Natural killer cell (primary cell): ENCODE data around the gene RFX4. TPM values are rescaled to one million over a fixed set of nuclear protein-coding genes. Genes with fewer than 3 reads are reported as not detected.

Source experiments
- ATAC-seq, 3 donors: fragments of 150-1000 bp in 2 of 3; fragments of 200-7000 bp in 1 of 3; cut with Tn5 transposase; 1 replicate in 1 of 3; 2 replicates in 2 of 3; pipeline ENCODE4 v1.10.0; 2021; ENCODE audit warnings: mild to moderate bottlenecking in 2 of 3, moderate library complexity in 2 of 3
- DNase-seq, 2 donors: peaks; one replicate each; pipeline versions ENCODE4 v3.0.0 to v3.0.0-alpha.2; 2013 to 2021; ENCODE audit warnings: mixed read lengths in 1 of 2
- H3K27ac ChIP-seq: one replicate; pipeline ENCODE4 v1.5.1; 2013; ENCODE audit warnings: mild to moderate bottlenecking, low read length
- H3K27me3 ChIP-seq: one replicate; pipeline ENCODE4 v1.6.1; 2013; ENCODE audit warnings: low read length; ENCODE audit not compliant: control insufficient read depth, insufficient read depth
- H3K36me3 ChIP-seq: one replicate; pipeline ENCODE4 v1.6.1; 2013; ENCODE audit warnings: low read length; ENCODE audit not compliant: control insufficient read depth, insufficient read depth
- H3K4me1 ChIP-seq: one replicate; pipeline ENCODE4 v1.6.1; 2013; ENCODE audit warnings: low read length; ENCODE audit not compliant: control insufficient read depth, insufficient read depth
- H3K4me3 ChIP-seq: one replicate; pipeline ENCODE4 v1.5.1; 2013; ENCODE audit warnings: low read length
- H3K9me3 ChIP-seq: one replicate; pipeline ENCODE4 v1.6.1; 2013; ENCODE audit warnings: low read length; ENCODE audit not compliant: control insufficient read depth, insufficient read depth
- H3K27ac Mint-ChIP-seq, 2 donors: one replicate each; pipeline ENCODE4 v1.8.0; 2022; ENCODE audit warnings: mild to moderate bottlenecking in 2 of 2, mixed read lengths in 2 of 2, moderate library complexity in 1 of 2
- H3K27me3 Mint-ChIP-seq, 2 donors: one replicate each; pipeline ENCODE4 v1.8.0; 2022; ENCODE audit warnings: low read depth in 2 of 2, mixed read lengths in 2 of 2
- H3K36me3 Mint-ChIP-seq: one replicate; pipeline ENCODE4 v1.8.0; 2022; ENCODE audit warnings: mixed read lengths
- H3K4me1 Mint-ChIP-seq, 2 donors: one replicate each; pipeline ENCODE4 v1.8.0; 2022; ENCODE audit warnings: mixed read lengths in 2 of 2
- H3K4me3 Mint-ChIP-seq: one replicate; pipeline ENCODE4 v1.8.0; 2022; ENCODE audit warnings: mild to moderate bottlenecking, moderate library complexity, mixed read lengths
- H3K9me3 Mint-ChIP-seq, 2 donors: one replicate each; pipeline ENCODE4 v1.8.0; 2022; ENCODE audit warnings: mixed read lengths in 2 of 2
- CTCF ChIP-seq: fragments of 200-600 bp; IDR thresholded peaks from one replicate; pipeline ENCODE4 v1.8.0; 2022; ENCODE audit warnings: antibody characterized with exemption
- WGBS: methylation state at CpG from one replicate; pipeline ENCODE4 v1.1.7; 2013; ENCODE audit warnings: missing lambda C conversion rate; ENCODE audit not compliant: insufficient coverage; 5-methylcytosine and 5-hydroxymethylcytosine counted together
- intact Hi-C: fragments of 100-400 bp; cut with micrococcal nuclease; formaldehyde crosslinking; loops from one replicate; pipeline ENCODE4 v1.14.2; 2022
- total RNA-seq, 4 donors: library from RNA; stranded (reverse); fragments of 120-200 nt in 1 of 4; gene quantifications; one replicate each; pipeline versions ENCODE4 v1.2.3 to v1.2.4, GENCODE V29; 2013 to 2022

RFX4 gene
- total RNA-seq, 3 donors from 2014 or later (not counting 1 experiment from before 2014, with no cell fraction given): not detected

DNA sequence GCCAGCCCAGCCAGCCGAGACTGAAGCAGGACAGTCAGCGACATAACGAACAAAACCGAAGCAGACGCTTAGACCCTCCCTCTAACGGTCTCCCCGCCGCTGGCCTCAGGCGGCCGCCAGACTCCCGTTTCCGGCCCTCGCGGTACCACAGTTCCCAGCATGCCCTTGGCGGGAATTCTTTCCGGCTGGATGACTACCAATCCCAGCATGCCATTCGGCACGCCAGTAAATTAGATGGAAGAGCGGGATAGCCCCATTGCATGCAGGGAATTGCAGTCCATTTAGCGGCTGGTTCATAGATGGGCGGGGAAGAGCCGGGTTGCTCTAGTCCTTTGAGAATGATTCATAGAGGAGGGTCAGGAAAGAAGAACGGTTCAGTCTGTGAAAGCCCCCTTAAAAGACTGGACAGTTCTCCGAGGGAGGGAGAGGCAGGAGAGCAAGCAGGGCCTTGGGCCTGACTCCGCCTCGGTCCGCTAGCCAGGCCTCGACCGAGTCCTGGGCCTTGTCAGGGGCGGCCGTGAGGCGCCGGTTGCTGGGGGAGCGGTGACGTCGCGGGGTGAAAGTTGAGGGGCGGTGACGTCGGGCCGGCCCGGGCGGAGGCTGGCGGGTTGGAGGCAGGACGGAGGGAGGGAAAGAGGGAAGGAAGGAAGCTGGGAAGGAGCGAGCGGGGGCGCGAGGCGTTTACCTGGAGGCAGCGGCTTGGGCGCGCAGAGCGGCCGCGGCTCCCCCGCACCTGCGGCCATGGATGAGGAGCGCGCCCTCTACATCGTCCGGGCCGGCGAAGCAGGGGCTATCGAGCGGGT lies 191.4 kb downstream of the RFX4 start, which contains the start of gene RIC8B:
RIC8B (plus strand) TSS at position 678 of the 803 bp plus-strand sequence; CDS start at position 742, 64 bp downstream.
- peak; percentile 82 to 88 (median 86) for ATAC-seq
- peak within 1 kb of the TSS; percentile 95 for H3K4me3 Mint-ChIP-seq
- Histone ChIP-seq H3K27ac (peak within 1 kb of the TSS; percentile 69), H3K36me3 (no peaks in the 10 kb centered on the region), H3K27me3 (peaks cover under 1% of the 10 kb centered on the region), H3K4me3 (peak within 1 kb of the TSS; percentile 65), H3K4me1 (peaks cover 10% of the 10 kb centered on the region), H3K9me3 (no peaks in the 10 kb centered on the region)
- peaks cover 32 to 39% of the 10 kb centered on the region in 2 donors for H3K4me1 Mint-ChIP-seq
- under 1% methylated on average over 66 of the region's 66 CpGs for WGBS
- DNase-seq: peak; percentile 71 to 88
- H3K27ac Mint-ChIP-seq: peak within 1 kb of the TSS; percentile 93 to 98
- no peak for TF ChIP-seq CTCF
- H3K9me3 Mint-ChIP-seq: no peaks in the 10 kb centered on the region
- intact Hi-C loops: no loop called here
- no peaks in the 10 kb centered on the region for H3K36me3 Mint-ChIP-seq
- peaks cover 7 to 8% of the 10 kb centered on the region in 2 donors for H3K27me3 Mint-ChIP-seq

DNA sequence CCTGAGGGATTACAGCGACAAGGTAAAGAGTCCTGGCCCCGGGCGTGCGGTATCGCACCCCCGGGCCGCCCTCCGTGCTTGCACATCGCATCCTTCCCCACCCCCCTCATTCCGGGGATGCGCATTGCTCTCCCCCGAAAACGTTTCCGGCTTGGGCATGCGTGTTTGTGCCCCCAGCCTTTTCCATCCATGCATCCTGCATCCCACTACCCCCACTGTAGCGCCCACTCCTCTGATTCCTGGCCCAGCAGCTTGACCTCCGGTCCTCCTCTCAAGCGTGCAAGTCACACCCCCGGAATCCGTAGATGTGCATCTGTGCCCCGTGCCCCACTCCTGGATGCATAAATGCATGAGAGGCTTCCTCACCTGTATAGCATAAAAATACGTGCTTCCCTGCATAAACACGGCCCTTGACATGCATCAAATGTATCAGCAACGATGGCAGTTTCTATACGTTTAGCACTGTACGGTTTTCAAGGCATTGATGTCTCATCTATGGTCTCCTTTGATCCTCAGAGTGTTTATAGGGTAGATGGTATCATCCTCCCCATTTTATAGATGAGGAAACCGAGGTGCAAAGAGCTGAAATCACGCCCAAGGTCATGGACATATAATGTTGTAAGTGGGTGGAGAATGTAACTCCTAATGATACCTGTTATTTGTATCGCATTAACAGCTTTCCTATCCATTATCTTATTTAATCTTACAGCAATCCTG lies 192.2 kb downstream of the RFX4 start:
- peaks cover 32 to 39% of the 10 kb centered on the region in 2 donors for H3K4me1 Mint-ChIP-seq
- no peaks in the 10 kb centered on the region for H3K36me3 Mint-ChIP-seq
- Histone ChIP-seq H3K27ac (peak overlapping the region; percentile 69), H3K4me3 (peak overlapping the region; percentile 65), H3K4me1 (peaks cover 10% of the 10 kb centered on the region), H3K9me3 (no peaks in the 10 kb centered on the region), H3K36me3 (no peaks in the 10 kb centered on the region), H3K27me3 (no peaks in the 10 kb centered on the region)
- peaks cover under 1% of the 10 kb centered on the region in 2 donors for H3K27me3 Mint-ChIP-seq
- H3K9me3 Mint-ChIP-seq: no peaks in the 10 kb centered on the region
- H3K27ac Mint-ChIP-seq: peak overlapping the region; percentile 93 to 98
- WGBS: 1% methylated on average over 26 of the region's 29 CpGs
- H3K4me3 Mint-ChIP-seq: peak overlapping the region; percentile 95
- DNase-seq (peak in 1 of 2 donors; percentile 52), ATAC-seq (peak in 1 of 3 donors; percentile 20)
- intact Hi-C loops: no loop called here
- no peak for TF ChIP-seq CTCF

DNA sequence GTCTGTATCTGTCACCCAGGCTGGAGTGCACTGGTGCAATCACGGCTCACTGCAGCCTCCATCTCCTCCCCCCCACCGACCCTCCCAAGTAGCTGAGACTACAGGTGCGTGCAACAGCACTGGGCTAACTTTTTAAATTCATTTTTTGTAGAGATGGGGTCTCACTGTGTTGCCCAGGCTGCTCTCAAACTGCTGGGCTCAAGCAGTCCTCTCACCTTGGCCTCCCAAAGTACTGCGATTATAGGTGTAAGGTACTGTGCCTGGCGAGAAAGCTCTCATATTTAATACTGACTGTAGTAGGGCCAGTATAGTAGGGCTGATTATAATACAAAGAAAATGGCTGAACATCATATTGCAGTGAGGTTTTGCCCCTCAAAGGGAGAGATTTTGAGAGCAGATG lies 194.1 kb downstream of the RFX4 start:
- ATAC-seq (no peak), DNase-seq (no peak)
- H3K9me3 Mint-ChIP-seq: no peaks in the 10 kb centered on the region
- Histone ChIP-seq H3K9me3 (no peaks in the 10 kb centered on the region), H3K4me1 (peaks cover 10% of the 10 kb centered on the region), H3K36me3 (no peaks in the 10 kb centered on the region), H3K27ac (no peak overlapping the region), H3K4me3 (no peak overlapping the region), H3K27me3 (no peaks in the 10 kb centered on the region)
- H3K4me1 Mint-ChIP-seq: peaks cover 32 to 39% of the 10 kb centered on the region in 2 donors
- no peak for TF ChIP-seq CTCF
- no peak overlapping the region for H3K4me3 Mint-ChIP-seq
- H3K27ac Mint-ChIP-seq: no peak overlapping the region
- intact Hi-C loops: no loop called here
- 100% methylated on average over 5 of the region's 5 CpGs for WGBS
- H3K36me3 Mint-ChIP-seq: no peaks in the 10 kb centered on the region
- no peaks in the 10 kb centered on the region for H3K27me3 Mint-ChIP-seq
